Loucy (cell line): ENCODE results near the gene RFTN2.

Experiments used
- EZH2phosphoT487 ChIP-seq: fragments of 200-600 bp; IDR thresholded peaks from 2 replicates; pipeline ENCODE4 v1.6.1; 2018; ENCODE audit warnings: antibody characterized with exemption, mild to moderate bottlenecking, moderate library complexity, borderline replicate concordance
- TF ChIP-seq, protein P1 (sequence below): fragments of 200-600 bp; sonication (generic); conservative IDR thresholded peaks from 2 replicates; pipeline ENCODE4 v1.5.1; 2014; ENCODE audit warnings: mild to moderate bottlenecking, antibody characterized with exemption, low read length

DNA sequence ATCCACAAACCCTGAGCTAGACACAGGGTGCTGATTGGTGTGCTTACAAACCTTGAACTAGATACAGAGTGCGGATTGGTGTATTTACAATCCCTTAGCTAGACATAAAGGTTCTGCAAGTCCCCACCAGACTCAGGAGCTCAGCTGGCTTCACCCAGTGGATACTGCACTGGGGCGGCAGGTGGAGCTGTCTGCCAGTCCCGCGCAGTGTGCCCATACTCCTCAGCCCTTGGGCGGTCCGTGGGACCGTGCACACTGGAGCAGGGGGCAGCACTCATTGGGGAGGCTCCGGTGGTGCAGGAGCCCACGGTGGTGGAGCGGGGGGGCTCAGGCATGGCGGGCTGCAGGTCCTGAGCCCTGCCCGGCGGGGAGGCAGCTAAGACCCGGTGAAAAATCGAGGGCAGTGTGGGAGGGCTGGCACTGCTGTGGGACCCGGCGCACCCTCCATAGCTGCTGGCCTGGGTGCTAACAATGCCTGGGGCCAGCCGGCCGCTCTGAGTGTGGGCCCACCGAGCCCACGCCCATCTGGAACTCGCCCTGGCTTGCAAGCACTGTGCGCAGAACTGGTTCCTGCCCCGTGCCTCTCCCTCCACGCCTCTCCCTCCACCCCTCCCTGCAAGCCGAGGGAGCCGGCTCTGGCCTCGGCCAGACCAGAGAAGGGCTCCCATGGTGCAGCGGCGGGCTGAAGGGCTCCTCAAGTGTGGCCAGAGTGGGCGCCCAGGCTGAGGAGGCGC is 83.9 kb downstream of the RFTN2 start:
- TF ChIP-seq, protein P1, sequence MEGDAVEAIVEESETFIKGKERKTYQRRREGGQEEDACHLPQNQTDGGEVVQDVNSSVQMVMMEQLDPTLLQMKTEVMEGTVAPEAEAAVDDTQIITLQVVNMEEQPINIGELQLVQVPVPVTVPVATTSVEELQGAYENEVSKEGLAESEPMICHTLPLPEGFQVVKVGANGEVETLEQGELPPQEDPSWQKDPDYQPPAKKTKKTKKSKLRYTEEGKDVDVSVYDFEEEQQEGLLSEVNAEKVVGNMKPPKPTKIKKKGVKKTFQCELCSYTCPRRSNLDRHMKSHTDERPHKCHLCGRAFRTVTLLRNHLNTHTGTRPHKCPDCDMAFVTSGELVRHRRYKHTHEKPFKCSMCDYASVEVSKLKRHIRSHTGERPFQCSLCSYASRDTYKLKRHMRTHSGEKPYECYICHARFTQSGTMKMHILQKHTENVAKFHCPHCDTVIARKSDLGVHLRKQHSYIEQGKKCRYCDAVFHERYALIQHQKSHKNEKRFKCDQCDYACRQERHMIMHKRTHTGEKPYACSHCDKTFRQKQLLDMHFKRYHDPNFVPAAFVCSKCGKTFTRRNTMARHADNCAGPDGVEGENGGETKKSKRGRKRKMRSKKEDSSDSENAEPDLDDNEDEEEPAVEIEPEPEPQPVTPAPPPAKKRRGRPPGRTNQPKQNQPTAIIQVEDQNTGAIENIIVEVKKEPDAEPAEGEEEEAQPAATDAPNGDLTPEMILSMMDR, result no peak
- TF ChIP-seq EZH2phosphoT487, result no peak
